CD14-positive monocyte (primary cell): Measurements from ENCODE around the gene OR5H15. TPM values are rescaled to one million over a fixed set of nuclear protein-coding genes. Genes with fewer than 3 reads are reported as not detected.
"Not testable (repeated sequence)": the region's sequence is repeated elsewhere in the genome, so short reads cannot be mapped to it uniquely, and the experiment has no call there.

Experiments used
- DNase-seq, 3 donors: peaks; one replicate each; pipeline ENCODE4 v3.0.0-alpha.2; 2011 to 2022
- H2AFZ ChIP-seq: 2 replicates; pipeline ENCODE4 v1.6.0; 2012; ENCODE audit warnings: mild to moderate bottlenecking, low read depth, low read length, inconsistent platforms; ENCODE audit not compliant: insufficient read depth, poor library complexity, severe bottlenecking
- H3K27ac ChIP-seq, 2 donors: 1 replicate in 1 of 2; 2 replicates in 1 of 2; pipeline ENCODE4 v1.5.1; 2012 to 2013; ENCODE audit warnings: low read length in 2 of 2, control low read depth in 1 of 2, inconsistent platforms in 1 of 2, low read depth in 1 of 2, mild to moderate bottlenecking in 1 of 2
- H3K27me3 ChIP-seq, 2 donors: one replicate each; pipeline versions ENCODE4 v1.6.0 to v1.6.1; 2011 to 2013; ENCODE audit warnings: low read length in 2 of 2; ENCODE audit not compliant: control insufficient read depth in 2 of 2, insufficient read depth in 2 of 2
- H3K36me3 ChIP-seq, 2 donors: replicated peaks in 1 of 2; 1 replicate in 1 of 2; 2 replicates in 1 of 2; pipeline versions ENCODE4 v1.5.1 to v1.6.1; 2012 to 2013; ENCODE audit warnings: low read length in 2 of 2, control low read depth in 1 of 2, inconsistent platforms in 1 of 2, mild to moderate bottlenecking in 1 of 2; ENCODE audit not compliant: insufficient read depth in 2 of 2, control insufficient read depth in 1 of 2
- H3K4me1 ChIP-seq, 2 donors: 1 replicate in 1 of 2; 2 replicates in 1 of 2; pipeline versions ENCODE4 v1.5.1 to v1.6.1; 2012 to 2013; ENCODE audit warnings: low read length in 2 of 2, control low read depth in 1 of 2, inconsistent platforms in 1 of 2, mild to moderate bottlenecking in 1 of 2, moderate library complexity in 1 of 2; ENCODE audit not compliant: insufficient read depth in 2 of 2, control insufficient read depth in 1 of 2
- H3K4me2 ChIP-seq: replicated peaks from 2 replicates; pipeline ENCODE3; 2012; ENCODE audit warnings: low read length, moderate library complexity, mild to moderate bottlenecking; ENCODE audit not compliant: poor library complexity, severe bottlenecking; ENCODE audit errors: extremely low read depth
- H3K4me3 ChIP-seq, 3 experiments: fragments of 200-600 bp in 1 of 3; sonication (generic) in 1 of 3; replicated peaks in 1 of 3; 1 replicate in 2 of 3; 2 replicates in 1 of 3; pipeline ENCODE4 v1.5.1; 2011 to 2013; ENCODE audit warnings: low read length in 3 of 3, mild to moderate bottlenecking in 3 of 3, control low read depth in 2 of 3, low read depth in 2 of 3, inconsistent platforms in 1 of 3, moderate library complexity in 1 of 3
- H3K79me2 ChIP-seq: 2 replicates; pipeline ENCODE4 v1.6.0; 2012; ENCODE audit warnings: mild to moderate bottlenecking, control low read depth, inconsistent platforms, low read length, moderate library complexity; ENCODE audit not compliant: insufficient read depth
- H3K9ac ChIP-seq: 2 replicates; pipeline ENCODE4 v1.6.0; 2017; ENCODE audit warnings: low read length, mild to moderate bottlenecking; ENCODE audit not compliant: insufficient read depth, poor library complexity, severe bottlenecking
- H3K9me3 ChIP-seq, 2 donors: replicated peaks in 1 of 2; 1 replicate in 1 of 2; 2 replicates in 1 of 2; pipeline versions ENCODE4 v1.5.1 to v1.6.1; 2012 to 2013; ENCODE audit warnings: low read length in 2 of 2, control low read depth in 1 of 2; ENCODE audit not compliant: control insufficient read depth in 1 of 2, insufficient read depth in 1 of 2
- H4K20me1 ChIP-seq: 2 replicates; pipeline ENCODE4 v1.6.0; 2012; ENCODE audit warnings: mild to moderate bottlenecking, low read length, control low read depth, moderate library complexity; ENCODE audit not compliant: insufficient read depth
- H3K27ac Mint-ChIP-seq, 7 donors: one replicate each; pipeline ENCODE4 v1.8.0; 2020; ENCODE audit warnings: mild to moderate bottlenecking in 7 of 7, mixed read lengths in 7 of 7, moderate library complexity in 6 of 7, inconsistent platforms in 2 of 7
- H3K27me3 Mint-ChIP-seq, 3 donors: one replicate each; pipeline ENCODE4 v1.8.0; 2021 to 2022; ENCODE audit warnings: low read depth in 3 of 3, mild to moderate bottlenecking in 3 of 3, mixed read lengths in 3 of 3, moderate library complexity in 3 of 3, inconsistent platforms in 1 of 3
- H3K36me3 Mint-ChIP-seq, 2 donors: one replicate each; pipeline ENCODE4 v1.8.0; 2020; ENCODE audit warnings: mixed read lengths in 2 of 2, inconsistent platforms in 1 of 2, mild to moderate bottlenecking in 1 of 2
- H3K4me1 Mint-ChIP-seq: one replicate; pipeline ENCODE4 v1.8.0; 2020; ENCODE audit warnings: mild to moderate bottlenecking, mixed read lengths
- H3K4me3 Mint-ChIP-seq, 2 donors: one replicate each; pipeline ENCODE4 v1.8.0; 2020; ENCODE audit warnings: mild to moderate bottlenecking in 2 of 2, mixed read lengths in 2 of 2, moderate library complexity in 1 of 2
- H3K9me3 Mint-ChIP-seq, 7 donors: one replicate each; pipeline ENCODE4 v1.8.0; 2020 to 2022; ENCODE audit warnings: mixed read lengths in 7 of 7, mild to moderate bottlenecking in 6 of 7, moderate library complexity in 6 of 7, inconsistent platforms in 2 of 7
- WGBS: methylation state at CpG from one replicate; pipeline ENCODE4 v1.1.5; 2013; ENCODE audit warnings: missing lambda C conversion rate; ENCODE audit not compliant: insufficient coverage; 5-methylcytosine and 5-hydroxymethylcytosine counted together
- intact Hi-C, 2 donors: fragments of 100-400 bp; cut with micrococcal nuclease; formaldehyde crosslinking; loops; one replicate each; pipeline versions ENCODE4 v1.15.0 to v1.15.1; 2023
- polyA plus RNA-seq, 3 donors: library from polyadenylated mRNA; depleted of rRNA in 1 of 3; unstranded in 2 of 3; stranded (reverse) in 1 of 3; fragments of 300-500 nt in 2 of 3; fragments of >200 nt in 1 of 3; fragmentation: Illumina TruSeq in 2 of 3; gene quantifications; 1 replicate in 2 of 3; 2 replicates in 1 of 3; pipeline ENCODE4 v1.2.3, GENCODE V29; 2012 to 2021
- TF ChIP-seq, protein P1 (sequence below): fragments of 200-600 bp; IDR thresholded peaks from one replicate; pipeline ENCODE4 v1.8.0; 2022; ENCODE audit warnings: antibody characterized with exemption, mild to moderate bottlenecking

OR5H15 gene
- polyA plus RNA-seq, 3 donors: not detected

DNA sequence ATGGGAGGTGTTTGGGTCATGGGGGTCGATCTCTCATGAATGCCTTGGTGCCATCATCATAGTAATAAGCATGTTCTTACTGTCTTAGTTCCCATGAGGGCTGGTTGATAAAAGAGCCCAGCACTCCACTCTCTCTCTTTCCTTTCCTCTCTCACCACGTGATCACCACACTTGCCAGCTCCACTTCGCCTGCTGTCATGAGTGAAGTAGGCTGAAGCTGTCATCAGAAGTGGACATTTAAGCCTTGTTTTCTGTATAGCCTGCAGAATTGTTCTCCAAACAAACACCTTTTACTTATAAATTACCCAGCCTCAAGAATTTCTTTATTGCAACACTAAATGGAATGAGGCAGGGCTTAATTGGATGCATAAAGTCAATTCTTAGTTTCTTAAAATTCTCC, 29.9 kb upstream of the OR5H15 start:
- H3K4me1 Mint-ChIP-seq: no peaks in the 10 kb centered on the region
- no peak overlapping the region for H2AFZ ChIP-seq
- no peak overlapping the region for H3K27ac ChIP-seq

DNA sequence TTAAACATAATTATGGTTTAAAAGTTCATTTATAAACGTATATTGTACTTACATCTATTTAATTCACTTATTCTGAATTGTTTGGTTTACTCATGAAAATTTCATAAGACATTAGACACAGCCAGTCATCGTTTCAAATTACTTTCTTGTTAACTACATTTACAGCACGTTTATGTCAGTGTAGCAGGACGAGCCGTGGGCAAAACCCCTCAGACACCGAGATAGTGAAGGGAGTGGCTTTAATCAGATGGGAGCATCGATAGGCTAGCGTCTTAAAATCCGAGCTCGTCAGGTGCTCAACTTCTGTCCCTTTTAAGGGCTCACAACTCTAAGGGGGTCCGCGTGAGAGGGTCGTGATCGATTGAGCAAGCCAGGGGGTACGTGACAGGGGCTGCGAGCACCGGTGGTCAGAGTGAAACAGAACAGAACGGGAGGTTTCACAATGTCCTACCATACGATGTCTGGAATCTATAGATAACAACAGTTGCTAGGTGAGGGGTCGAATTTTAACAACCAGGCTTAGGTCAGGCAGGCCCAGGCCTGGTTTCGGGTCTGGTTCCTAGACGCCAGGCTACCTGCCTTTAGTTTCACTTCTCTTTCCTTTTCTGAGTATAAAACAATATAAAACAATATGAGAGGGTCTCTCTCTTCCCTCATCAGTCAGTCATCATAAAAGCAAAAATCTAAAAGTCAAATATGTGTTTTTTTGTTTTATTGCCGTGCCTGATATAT, 28.5 kb upstream of the OR5H15 start:
- intact Hi-C loops, H3K27me3 Mint-ChIP-seq, H4K20me1 ChIP-seq, H3K4me1 Mint-ChIP-seq, H3K36me3 Mint-ChIP-seq, H3K36me3 ChIP-seq, H3K4me3 ChIP-seq, H3K4me3 Mint-ChIP-seq, H3K9me3 ChIP-seq, H3K4me2 ChIP-seq, H3K27me3 ChIP-seq, H3K27ac ChIP-seq, H3K9me3 Mint-ChIP-seq, H3K79me2 ChIP-seq, H3K4me1 ChIP-seq, DNase-seq, H3K9ac ChIP-seq, H2AFZ ChIP-seq: not testable (repeated sequence)
- H3K27ac Mint-ChIP-seq: peak overlapping the region in 1 of 7 donors; percentile 65
- WGBS: 90% methylated on average over 12 of the region's 23 CpGs

More for the DNA sequence above, 29.9 kb upstream of the OR5H15 start:
- H3K9me3 Mint-ChIP-seq: peaks cover 0 to 4% (median 1%) of the 10 kb centered on the region in 7 donors
- no peak for DNase-seq
- no peak overlapping the region for H3K4me3 Mint-ChIP-seq
- no peaks in the 10 kb centered on the region for H3K36me3 Mint-ChIP-seq
- WGBS: no CpG with 5 or more reads among the region's 3 CpGs
- H3K27me3 ChIP-seq: no peaks in the 10 kb centered on the region
- H3K4me1 ChIP-seq: no peaks in the 10 kb centered on the region
- H3K9ac ChIP-seq: no peak overlapping the region
- no peaks in the 10 kb centered on the region for H4K20me1 ChIP-seq
- H3K4me3 ChIP-seq: no peak overlapping the region
- TF ChIP-seq, protein P1, sequence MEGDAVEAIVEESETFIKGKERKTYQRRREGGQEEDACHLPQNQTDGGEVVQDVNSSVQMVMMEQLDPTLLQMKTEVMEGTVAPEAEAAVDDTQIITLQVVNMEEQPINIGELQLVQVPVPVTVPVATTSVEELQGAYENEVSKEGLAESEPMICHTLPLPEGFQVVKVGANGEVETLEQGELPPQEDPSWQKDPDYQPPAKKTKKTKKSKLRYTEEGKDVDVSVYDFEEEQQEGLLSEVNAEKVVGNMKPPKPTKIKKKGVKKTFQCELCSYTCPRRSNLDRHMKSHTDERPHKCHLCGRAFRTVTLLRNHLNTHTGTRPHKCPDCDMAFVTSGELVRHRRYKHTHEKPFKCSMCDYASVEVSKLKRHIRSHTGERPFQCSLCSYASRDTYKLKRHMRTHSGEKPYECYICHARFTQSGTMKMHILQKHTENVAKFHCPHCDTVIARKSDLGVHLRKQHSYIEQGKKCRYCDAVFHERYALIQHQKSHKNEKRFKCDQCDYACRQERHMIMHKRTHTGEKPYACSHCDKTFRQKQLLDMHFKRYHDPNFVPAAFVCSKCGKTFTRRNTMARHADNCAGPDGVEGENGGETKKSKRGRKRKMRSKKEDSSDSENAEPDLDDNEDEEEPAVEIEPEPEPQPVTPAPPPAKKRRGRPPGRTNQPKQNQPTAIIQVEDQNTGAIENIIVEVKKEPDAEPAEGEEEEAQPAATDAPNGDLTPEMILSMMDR: no peak
- no peaks in the 10 kb centered on the region for H3K36me3 ChIP-seq
- no peak overlapping the region for H3K4me2 ChIP-seq
- H3K9me3 ChIP-seq: no peaks in the 10 kb centered on the region
- peaks cover 0 to 2% (median 0%) of the 10 kb centered on the region in 3 donors for H3K27me3 Mint-ChIP-seq
- H3K27ac Mint-ChIP-seq: no peak overlapping the region
- H3K79me2 ChIP-seq: no peaks in the 10 kb centered on the region
- intact Hi-C loops: no loop called here
